WI38 (cell line): ENCODE measurements around the gene CCDC171.

Experiments
- H3K4me3 ChIP-seq: 2 replicates; pipeline ENCODE4 v1.5.1; 2011; ENCODE audit warnings: low read depth, mild to moderate bottlenecking, control low read depth, low read length
- CTCF ChIP-seq: IDR thresholded peaks from 2 replicates; pipeline ENCODE4 v1.5.1; 2012; ENCODE audit warnings: low read depth, mild to moderate bottlenecking, control low read depth, low read length

Gene CCDC171

DNA sequence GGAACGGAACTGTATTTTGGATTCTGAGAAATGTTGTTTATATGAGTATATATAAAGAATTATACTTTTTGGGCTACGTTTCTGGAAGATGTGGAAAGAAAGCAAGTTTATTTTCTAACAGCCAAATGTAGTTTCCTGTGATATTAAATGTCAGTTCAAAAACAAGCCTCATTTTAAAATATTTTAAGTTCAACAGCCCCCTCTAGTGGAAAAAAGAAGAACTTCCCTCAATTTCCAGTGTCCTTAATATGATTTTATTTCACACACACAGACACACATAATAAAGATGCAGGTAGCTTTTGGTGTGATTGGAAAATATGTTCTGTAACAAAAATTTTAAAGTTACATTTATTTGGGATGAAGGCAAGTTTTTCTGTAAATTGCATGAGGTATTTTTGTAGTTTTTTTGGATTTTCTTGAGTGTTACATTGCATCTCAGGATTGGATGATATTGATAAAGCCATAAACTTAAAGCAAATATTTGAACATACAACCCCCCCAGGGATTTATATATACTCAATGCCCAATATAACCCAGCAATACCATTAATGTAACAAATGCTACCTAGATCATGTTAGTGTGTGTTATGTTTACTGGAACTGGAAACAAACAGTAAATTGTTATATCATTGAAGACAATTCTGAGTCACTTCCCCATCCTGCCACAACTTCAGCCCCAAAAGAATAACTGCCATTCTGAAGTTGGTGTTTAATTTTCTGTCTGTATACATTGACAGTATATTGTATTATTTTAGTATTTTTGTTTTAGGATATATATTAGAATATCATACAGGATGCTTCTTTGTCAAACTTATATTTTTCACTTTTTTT is 54.0 kb downstream of the CCDC171 start:
- TF ChIP-seq CTCF = peak; percentile 37; the same call in 1 of the 2 replicates
- no peak overlapping the region for H3K4me3 ChIP-seq

GRCh38 chr9:15612962-15613361 is 60.1 kb downstream of the CCDC171 start:
- TF ChIP-seq CTCF = no peak

GRCh38 chr9:15617782-15618181 is 64.9 kb downstream of the CCDC171 start:
- no peak overlapping the region for H3K4me3 ChIP-seq
- TF ChIP-seq CTCF = no peak

More at GRCh38 chr9:15612962-15613361, 60.1 kb downstream of the CCDC171 start:
- no peak overlapping the region for H3K4me3 ChIP-seq

- H3K4me3 ChIP-seq = no peak overlapping the region
- TF ChIP-seq CTCF = no peak
These were observed 65.9 kb downstream of the CCDC171 start for GRCh38 chr9:15618540-15619331.

DNA sequence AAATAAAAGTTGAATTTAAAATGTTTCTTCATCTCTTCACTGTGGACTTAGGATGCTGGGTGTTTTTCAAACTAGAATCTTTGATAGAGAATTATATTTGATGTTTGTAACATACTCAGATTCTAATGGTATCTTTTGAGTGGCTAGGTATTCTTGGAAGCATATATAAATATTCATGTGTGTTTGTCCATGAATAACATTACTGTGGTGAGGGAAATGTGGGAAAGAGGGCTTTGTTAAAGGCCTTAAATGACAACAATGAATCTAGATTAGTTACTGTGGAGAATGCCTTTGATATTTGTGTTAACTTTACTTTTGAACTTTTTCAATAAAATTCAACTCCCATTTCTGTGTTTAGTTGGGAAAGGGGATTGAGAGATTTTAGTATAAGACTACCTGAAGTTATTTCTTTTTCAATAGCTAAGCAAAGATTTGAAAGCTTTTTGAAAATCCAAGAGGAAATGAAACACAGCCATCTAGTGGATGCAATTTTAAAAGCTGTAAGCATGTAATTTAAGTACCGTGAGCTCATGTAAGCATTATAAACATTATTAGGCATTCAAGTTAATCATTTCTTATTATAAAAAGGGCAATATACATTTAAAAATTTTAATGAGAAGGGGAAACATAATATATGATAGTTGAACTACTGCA is 69.6 kb downstream of the CCDC171 start:
- H3K4me3 ChIP-seq = no peak overlapping the region
- TF ChIP-seq CTCF = no peak

DNA sequence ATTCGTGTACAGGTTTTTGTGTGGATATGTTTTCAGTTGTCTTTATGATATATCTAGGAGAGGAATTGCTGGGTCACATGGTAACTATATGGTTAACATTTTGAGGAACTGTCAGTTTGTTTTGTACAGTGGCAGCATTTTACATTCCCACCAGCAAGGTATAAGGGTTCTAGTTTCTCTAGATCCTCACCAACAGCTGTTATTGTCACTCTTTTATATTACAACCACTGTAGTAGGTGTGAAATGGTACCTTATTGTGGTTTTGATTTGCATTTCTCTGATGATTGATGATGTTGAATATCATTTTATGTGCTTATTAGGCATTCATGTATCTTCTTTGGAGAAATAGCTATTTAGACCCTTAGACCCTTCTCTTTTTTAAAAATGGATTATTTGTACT is 82.9 kb downstream of the CCDC171 start:
- no peak for TF ChIP-seq CTCF
- no peak overlapping the region for H3K4me3 ChIP-seq
